Endothelial cell of umbilical vein (primary cell): Measurements from ENCODE around the gene PAIP2. TPM values are rescaled to one million over a fixed set of nuclear protein-coding genes. Genes with fewer than 3 reads are reported as not detected.

ENCODE experiments used
- BruUV-seq: library from RNA; stranded (reverse); fragments of 400-500 nt; replicated peaks from 2 replicates; lab custom pipeline; 2021; lab: Mats Ljungman, UMichigan
- CTCF ChIA-PET: fragments of 300-600, 350-600 bp; sonication (Branson Sonifier 250); formaldehyde crosslinking; loops from one replicate; lab custom pipeline; 2021; ENCODE audit warnings: antibody characterized with exemption, inconsistent platforms; lab: Charles Lee
- POLR2A ChIA-PET: fragments of 300-600, 350-600 bp; sonication (Branson Sonifier 250); formaldehyde crosslinking; loops from one replicate; lab custom pipeline; 2021; ENCODE audit warnings: antibody characterized with exemption, inconsistent platforms; lab: Charles Lee
- DNase-seq: peaks from one replicate; pipeline ENCODE4 v3.0.0-alpha.2; 2011; ENCODE audit warnings: low read depth, low spot score
- FAIRE-seq: peaks from 2 replicates; lab custom pipeline; 2011; peaks lifted over from hg19 to GRCh38; lab: Jason Lieb, UNC
- H2AFZ ChIP-seq: 2 replicates; pipeline ENCODE4 v1.6.0; 2012; ENCODE audit warnings: low read depth, low read length, control low read depth, inconsistent platforms
- H3K27ac ChIP-seq: 2 replicates; pipeline ENCODE4 v1.5.1; 2011; ENCODE audit warnings: low read depth, mild to moderate bottlenecking, control low read depth, low read length, moderate library complexity; ENCODE audit not compliant: insufficient read depth
- H3K27me3 ChIP-seq, 2 experiments: 2 replicates each; pipeline versions ENCODE4 v1.6.0 to v1.6.1; 2011; ENCODE audit warnings: low read length in 2 of 2, mixed read lengths in 1 of 2; ENCODE audit not compliant: control insufficient read depth in 2 of 2, insufficient read depth in 2 of 2
- H3K36me3 ChIP-seq, 2 experiments: 2 replicates in 1 of 2; 3 replicates in 1 of 2; pipeline ENCODE4 v1.5.1; 2011; ENCODE audit warnings: low read length in 2 of 2, mild to moderate bottlenecking in 1 of 2, moderate library complexity in 1 of 2; ENCODE audit not compliant: control insufficient read depth in 2 of 2, insufficient read depth in 2 of 2; ENCODE audit errors: extremely low read depth in 1 of 2
- H3K4me1 ChIP-seq: 3 replicates; pipeline ENCODE4 v1.5.1; 2011; ENCODE audit warnings: mild to moderate bottlenecking, low read length; ENCODE audit not compliant: control insufficient read depth, insufficient read depth; ENCODE audit errors: extremely low read depth
- H3K4me2 ChIP-seq: 2 replicates; pipeline ENCODE4 v1.6.1; 2011; ENCODE audit warnings: low read length, control low read depth, mixed read lengths; ENCODE audit not compliant: insufficient read depth
- H3K4me3 ChIP-seq, 3 experiments: fragments of 200-600 bp in 1 of 3; sonication (generic), shearing (Covaris generic) in 1 of 3; replicated peaks in 1 of 3; 2 replicates each; pipeline ENCODE4 v1.5.1; 2011 to 2016; ENCODE audit warnings: control low read depth in 3 of 3, low read length in 3 of 3, mild to moderate bottlenecking in 2 of 3, inconsistent platforms in 1 of 3, low read depth in 1 of 3, moderate library complexity in 1 of 3; ENCODE audit not compliant: insufficient read depth in 1 of 3
- H3K79me2 ChIP-seq: 2 replicates; pipeline ENCODE4 v1.6.0; 2012; ENCODE audit warnings: low read length, inconsistent platforms; ENCODE audit not compliant: control insufficient read depth, insufficient read depth
- H3K9ac ChIP-seq: replicated peaks from 2 replicates; pipeline ENCODE3; 2011; ENCODE audit warnings: low read length, control low read depth; ENCODE audit not compliant: insufficient read depth; ENCODE audit errors: extremely low read depth
- H3K9me1 ChIP-seq: replicated peaks from 3 replicates; pipeline ENCODE4 v1.6.0; 2011; ENCODE audit warnings: mild to moderate bottlenecking, low read length; ENCODE audit not compliant: control insufficient read depth, insufficient read depth; ENCODE audit errors: extremely low read depth
- H3K9me3 ChIP-seq: replicated peaks from 2 replicates; pipeline ENCODE4 v1.5.1; 2012; ENCODE audit warnings: low read length, inconsistent platforms; ENCODE audit not compliant: control insufficient read depth, insufficient read depth
- H4K20me1 ChIP-seq: replicated peaks from 2 replicates; pipeline ENCODE3; 2011; ENCODE audit warnings: mild to moderate bottlenecking, low read length; ENCODE audit not compliant: control insufficient read depth, insufficient read depth; ENCODE audit errors: extremely low read depth
- CTCF ChIP-seq, 2 donors: IDR thresholded peaks; 1 replicate in 1 of 2; 2 replicates in 1 of 2; pipeline ENCODE4 v1.5.1; 2011; ENCODE audit warnings: low read length in 2 of 2, mild to moderate bottlenecking in 2 of 2, moderate library complexity in 2 of 2, control low read depth in 1 of 2, inconsistent platforms in 1 of 2, low read depth in 1 of 2; ENCODE audit not compliant: insufficient read depth in 1 of 2; ENCODE audit errors: extremely low read depth in 1 of 2
- EZH2 ChIP-seq: IDR thresholded peaks from 2 replicates; pipeline ENCODE4 v1.6.1; 2012; ENCODE audit warnings: borderline replicate concordance, low read depth, mild to moderate bottlenecking, moderate library complexity, low read length, inconsistent platforms; ENCODE audit not compliant: severe bottlenecking
- FOS ChIP-seq: IDR thresholded peaks from 2 replicates; pipeline ENCODE4 v1.6.1; 2011; ENCODE audit warnings: mild to moderate bottlenecking, low read length, moderate library complexity, borderline replicate concordance; ENCODE audit not compliant: insufficient read depth
- JUN ChIP-seq: IDR thresholded peaks from 2 replicates; pipeline ENCODE4 v1.6.1; 2011; ENCODE audit warnings: borderline replicate concordance, low read depth; ENCODE audit not compliant: insufficient read length, insufficient read depth
- POLR2A ChIP-seq: IDR thresholded peaks from 2 replicates; pipeline ENCODE4 v1.6.1; 2012; ENCODE audit warnings: low read depth, mild to moderate bottlenecking, control low read depth, low read length
- dilution Hi-C: fragments of 300-500 bp; cut with MboI; formaldehyde crosslinking; loops from one replicate; pipeline ENCODE4 v1.15.0; 2019; ENCODE audit warnings: low sequenced_read_pairs; ENCODE audit not compliant: extremely low pct_ligation_motif_present
- intact Hi-C: fragments of 100-400 bp; cut with micrococcal nuclease; formaldehyde crosslinking; loops from one replicate; pipeline ENCODE4 v1.10.0; 2022
- polyA plus RNA-seq, 4 experiments: library from polyadenylated mRNA; depleted of rRNA in 3 of 4; stranded (reverse) in 3 of 4; unstranded in 1 of 4; fragments of >200 nt; gene quantifications; 2 replicates each; pipeline versions ENCODE4 v1.2.1 to v1.2.3, GENCODE V29; 2011 to 2012; ENCODE audit warnings: missing spikeins in 1 of 4
- total RNA-seq: library from RNA; stranded (reverse); gene quantifications from 2 replicates; pipeline ENCODE4 v1.2.3, GENCODE V29; 2021
- TF ChIP-seq, protein P1 (sequence below): IDR thresholded peaks from 2 replicates; pipeline ENCODE4 v1.6.1; 2011; ENCODE audit not compliant: insufficient read depth, insufficient read length

The PAIP2 gene
- total and polyA plus RNA-seq, 2 donors (not counting 3 experiments of a cell fraction or from before 2014, with no cell fraction given), result 52.1 to 80.4 TPM

DNA sequence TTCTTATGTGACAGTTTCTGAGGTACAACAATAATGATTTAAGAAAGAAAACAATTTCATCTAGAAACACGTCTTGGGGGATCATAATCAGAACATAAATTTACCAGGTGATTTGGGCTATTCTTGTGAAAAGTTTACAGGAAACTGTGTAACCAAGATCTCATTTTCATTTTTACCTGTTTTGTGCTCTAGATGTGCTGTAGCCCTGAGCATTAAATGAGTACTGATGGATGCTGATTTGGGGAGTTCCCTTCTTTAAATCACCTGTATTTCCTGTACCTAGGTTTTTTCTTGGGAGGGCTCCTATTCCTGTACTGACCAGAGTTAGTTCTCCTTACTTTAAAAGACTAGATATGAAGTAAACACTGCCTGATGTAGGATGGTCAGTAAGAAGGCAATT lies 35.5 kb upstream of the PAIP2 start:
- FAIRE-seq (no peak), DNase-seq (no peak)
- CTCF ChIA-PET, result interaction anchor here (0.7 to 1.2 kb wide), 3 partner anchors 9 to 62 kb away, joined by 3 read pairs; no protein-coding TSS in a partner anchor
- Histone ChIP-seq H3K4me2 (no peak overlapping the region), H3K9ac (no peak overlapping the region), H2AFZ (no peak overlapping the region), H3K9me1 (no peaks in the 10 kb centered on the region), H3K4me3 (no peak overlapping the region), H3K27me3 (no peaks in the 10 kb centered on the region), H3K36me3 (no peaks in the 10 kb centered on the region), H3K27ac (no peak overlapping the region), H3K79me2 (peaks cover 100% of the 10 kb centered on the region), H4K20me1 (peaks cover 59% of the 10 kb centered on the region), H3K4me1 (peaks cover 8% of the 10 kb centered on the region), H3K9me3 (no peaks in the 10 kb centered on the region)
- no TSS peak for BruUV-seq
- POLR2A ChIA-PET, result no interaction called here
- intact Hi-C loops (no loop called here), dilution Hi-C loops (no loop called here)
- TF ChIP-seq POLR2A (no peak), JUN (no peak), EZH2 (no peak), CTCF (IDR thresholded peaks at IDR 0.05; ENCODE audit: extremely low read depth in 1 of 2, insufficient read depth in 1 of 2, low read depth in 1 of 2, low read length in 2 of 2) (no peak), FOS (no peak)
- TF ChIP-seq, protein P1, sequence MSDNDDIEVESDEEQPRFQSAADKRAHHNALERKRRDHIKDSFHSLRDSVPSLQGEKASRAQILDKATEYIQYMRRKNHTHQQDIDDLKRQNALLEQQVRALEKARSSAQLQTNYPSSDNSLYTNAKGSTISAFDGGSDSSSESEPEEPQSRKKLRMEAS, result no peak
